DOHH2 (cell line): ENCODE results near the gene GALNT9.

ENCODE experiments used
- H3F3A ChIP-seq: fragments of 200-600 bp; sonication (generic), shearing (Covaris generic); 2 replicates; pipeline ENCODE4 v1.6.0; 2016; ENCODE audit warnings: antibody characterized with exemption, mild to moderate bottlenecking; ENCODE audit not compliant: control insufficient read depth, insufficient read depth
- H3K27ac ChIP-seq: fragments of 200-600 bp; sonication (generic); 2 replicates; pipeline ENCODE4 v1.5.1; 2014; ENCODE audit warnings: low read depth, mild to moderate bottlenecking, low read length, moderate library complexity
- H3K27me3 ChIP-seq: fragments of 200-600 bp; sonication (generic); 2 replicates; pipeline ENCODE4 v1.6.1; 2014; ENCODE audit warnings: mild to moderate bottlenecking, low read length, mixed read lengths; ENCODE audit not compliant: control insufficient read depth
- H3K36me3 ChIP-seq: fragments of 200-600 bp; sonication (generic); 2 replicates; pipeline ENCODE4 v1.6.1; 2014; ENCODE audit warnings: mild to moderate bottlenecking, low read length, moderate library complexity, mixed read lengths; ENCODE audit not compliant: control insufficient read depth
- H3K4me1 ChIP-seq: fragments of 200-600 bp; sonication (generic); 2 replicates; pipeline ENCODE4 v1.6.1; 2014; ENCODE audit warnings: mild to moderate bottlenecking, low read length, mixed read lengths; ENCODE audit not compliant: control insufficient read depth
- H3K4me2 ChIP-seq: fragments of 200-600 bp; sonication (generic); 2 replicates; pipeline ENCODE4 v1.6.0; 2014; ENCODE audit warnings: mild to moderate bottlenecking, low read length, moderate library complexity
- H3K4me3 ChIP-seq: fragments of 200-600 bp; sonication (generic); 2 replicates; pipeline ENCODE4 v1.5.1; 2014; ENCODE audit warnings: mild to moderate bottlenecking, low read length, mixed read lengths
- H3K79me2 ChIP-seq: fragments of 200-600 bp; sonication (generic); 2 replicates; pipeline ENCODE4 v1.6.1; 2014; ENCODE audit warnings: mild to moderate bottlenecking, low read length, mixed read lengths; ENCODE audit not compliant: control insufficient read depth
- H3K9me2 ChIP-seq: fragments of 200-600 bp; sonication (generic); replicated peaks from 2 replicates; pipeline ENCODE4 v1.6.1; 2014; ENCODE audit warnings: mild to moderate bottlenecking, low read length, mixed read lengths; ENCODE audit not compliant: control insufficient read depth
- H3K9me3 ChIP-seq: fragments of 200-600 bp; sonication (generic); 2 replicates; pipeline ENCODE4 v1.6.1; 2014; ENCODE audit warnings: antibody characterized with exemption, low read length, mixed read lengths; ENCODE audit not compliant: control insufficient read depth, insufficient read depth
- H4K20me1 ChIP-seq: fragments of 200-600 bp; sonication (generic); 2 replicates; pipeline ENCODE4 v1.6.0; 2014; ENCODE audit warnings: low read depth, mild to moderate bottlenecking, antibody characterized with exemption, low read length, moderate library complexity; ENCODE audit not compliant: control insufficient read depth, insufficient read depth
- CTCF ChIP-seq: fragments of 200-600 bp; sonication (generic); IDR thresholded peaks from one replicate; pipeline ENCODE4 v1.5.1; 2014; ENCODE audit warnings: antibody characterized with exemption, mild to moderate bottlenecking, low read depth, low read length; ENCODE audit not compliant: poor library complexity, severe bottlenecking
- EZH2phosphoT487 ChIP-seq: fragments of 200-600 bp; sonication (generic); IDR thresholded peaks from 2 replicates; pipeline ENCODE4 v1.6.1; 2017; ENCODE audit warnings: borderline replicate concordance, mild to moderate bottlenecking, antibody characterized with exemption, low read length, moderate library complexity, mixed read lengths

GALNT9 gene

DNA sequence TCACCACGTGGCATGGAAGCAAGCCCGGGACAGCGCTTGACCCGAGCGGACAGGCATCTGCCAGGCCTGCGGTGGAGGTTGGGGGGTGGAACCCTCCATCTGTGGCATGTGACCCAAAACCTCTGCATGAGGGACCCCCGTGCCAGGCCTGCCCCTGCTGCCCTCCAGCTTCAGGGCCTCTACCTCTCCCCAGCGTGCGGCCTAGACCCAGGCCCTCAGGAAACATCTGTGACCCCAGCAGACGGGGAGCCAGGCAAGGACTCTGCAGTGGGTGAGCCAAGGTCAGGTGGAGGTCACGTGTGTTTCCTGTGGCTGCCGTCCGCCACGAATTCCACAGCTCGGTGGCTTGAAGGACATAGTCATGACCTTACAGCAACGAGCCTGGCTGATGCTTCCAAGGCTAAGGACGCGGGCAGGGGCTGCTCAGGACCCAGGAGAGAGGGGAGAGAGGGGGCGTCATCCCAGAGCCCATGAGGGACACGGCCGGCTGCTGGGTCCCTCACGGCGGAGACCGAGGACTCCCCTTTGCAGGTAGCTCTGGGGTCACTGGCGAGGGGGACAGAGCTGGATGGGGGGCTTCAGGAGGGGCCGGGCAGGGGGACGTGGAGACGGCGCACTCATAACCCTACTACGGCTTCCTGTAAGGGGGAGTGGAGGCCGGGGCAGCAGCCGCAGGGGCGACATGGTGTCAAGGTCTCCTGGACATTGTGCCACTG is 91.5 kb downstream of the GALNT9 start:
- Histone ChIP-seq H3K4me3 (no peak overlapping the region), H3K27ac (no peak overlapping the region), H3K9me2 (no peaks in the 10 kb centered on the region), H3K9me3 (peaks cover 3% of the 10 kb centered on the region; the same call in 1 of the 2 replicates), H3K4me1 (no peaks in the 10 kb centered on the region), H3K36me3 (no peaks in the 10 kb centered on the region), H3K79me2 (no peaks in the 10 kb centered on the region), H3K27me3 (no peaks in the 10 kb centered on the region), H3K4me2 (no peak overlapping the region), H3F3A (0 out of 2 replicates have a peak, but pooled peaks cover 3% of the 10 kb centered on the region), H4K20me1 (no peaks in the 10 kb centered on the region)
- TF ChIP-seq EZH2phosphoT487 = no peak
- TF ChIP-seq CTCF = no peak

GRCh38 chr12:132236930-132237771 is 92.2 kb downstream of the GALNT9 start:
- Histone ChIP-seq H3K4me3 (no peak overlapping the region), H3F3A (0 out of 2 replicates have a peak, but pooled peaks cover 3% of the 10 kb centered on the region), H3K9me2 (no peaks in the 10 kb centered on the region), H3K4me2 (no peak overlapping the region), H3K27ac (no peak overlapping the region), H3K36me3 (no peaks in the 10 kb centered on the region), H3K4me1 (no peaks in the 10 kb centered on the region), H3K9me3 (peaks cover 3% of the 10 kb centered on the region; the same call in 1 of the 2 replicates), H3K79me2 (no peaks in the 10 kb centered on the region), H3K27me3 (no peaks in the 10 kb centered on the region), H4K20me1 (no peaks in the 10 kb centered on the region)
- no peak for TF ChIP-seq CTCF
- no peak for TF ChIP-seq EZH2phosphoT487

GRCh38 chr12:132236129-132236929 is 93.1 kb downstream of the GALNT9 start:
- no peak overlapping the region for H3K4me3 ChIP-seq
- TF ChIP-seq EZH2phosphoT487 = no peak
- no peak for TF ChIP-seq CTCF
- 0 out of 2 replicates have a peak, but pooled peaks cover 3% of the 10 kb centered on the region for H3F3A ChIP-seq
- H3K4me2 ChIP-seq = no peak overlapping the region
- no peaks in the 10 kb centered on the region for H3K36me3 ChIP-seq
- no peaks in the 10 kb centered on the region for H3K4me1 ChIP-seq
- no peaks in the 10 kb centered on the region for H3K79me2 ChIP-seq
- no peaks in the 10 kb centered on the region for H3K9me2 ChIP-seq
- no peak overlapping the region for H3K27ac ChIP-seq
- no peaks in the 10 kb centered on the region for H4K20me1 ChIP-seq
- H3K9me3 ChIP-seq = peaks cover 3% of the 10 kb centered on the region; the same call in 1 of the 2 replicates
- no peaks in the 10 kb centered on the region for H3K27me3 ChIP-seq
